Tibial nerve (tissue), 4 donors: ENCODE data around the gene ANKRD1. TPM values are rescaled to one million over a fixed set of nuclear protein-coding genes. Genes with fewer than 3 reads are reported as not detected.

Source experiments
- DNase-seq, 2 donors: peaks; one replicate each; pipeline ENCODE4 v3.0.0-alpha.2; 2019; ENCODE audit warnings: low spot score in 2 of 2
- H3K27ac ChIP-seq, 4 donors: fragments of 200-600 bp; sonication (generic) in 3 of 4; one replicate each; pipeline ENCODE4 v1.5.1; 2017 to 2019; ENCODE audit warnings: mild to moderate bottlenecking in 1 of 4
- H3K27me3 ChIP-seq, 2 donors: fragments of 200-600 bp; sonication (generic) in 1 of 2; one replicate each; pipeline versions ENCODE4 v1.5.1 to v1.6.0; 2017 to 2019
- H3K36me3 ChIP-seq, 3 donors: fragments of 200-600 bp; sonication (generic); one replicate each; pipeline ENCODE4 v1.5.1; 2018 to 2019
- H3K4me1 ChIP-seq, 4 donors: fragments of 200-600 bp; sonication (generic) in 3 of 4; one replicate each; pipeline ENCODE4 v1.5.1; 2017 to 2019
- H3K4me3 ChIP-seq, 4 donors: fragments of 200-600 bp; sonication (generic) in 3 of 4; one replicate each; pipeline ENCODE4 v1.5.1; 2017 to 2019; ENCODE audit warnings: mild to moderate bottlenecking in 1 of 4, moderate library complexity in 1 of 4
- H3K9me3 ChIP-seq, 4 donors: fragments of 200-600 bp; sonication (generic) in 3 of 4; one replicate each; pipeline ENCODE4 v1.5.1; 2017 to 2019
- CTCF ChIP-seq, 5 experiments: fragments of 200-600 bp in 3 of 5; fragments of 450-650 bp in 2 of 5; sonication (generic) in 3 of 5; IDR thresholded peaks; one replicate each; pipeline ENCODE4 v1.5.1; 2016 to 2019; ENCODE audit warnings: antibody characterized with exemption in 5 of 5, mild to moderate bottlenecking in 3 of 5, moderate library complexity in 2 of 5
- EP300 ChIP-seq, 2 donors: sonication (generic); formaldehyde crosslinking; IDR thresholded peaks; one replicate each; pipeline ENCODE4 v1.6.1; 2017; ENCODE audit warnings: antibody characterized with exemption in 2 of 2, mild to moderate bottlenecking in 1 of 2
- POLR2A ChIP-seq, 2 donors: fragments of 450-650 bp; IDR thresholded peaks; one replicate each; pipeline ENCODE4 v1.6.1; 2017; ENCODE audit warnings: antibody characterized with exemption in 2 of 2, mild to moderate bottlenecking in 2 of 2, moderate library complexity in 2 of 2
- WGBS, 2 donors: methylation state at CpG; one replicate each; pipeline ENCODE4 v1.1.5; 2018; 5-methylcytosine and 5-hydroxymethylcytosine counted together
- total RNA-seq, 4 donors: library from RNA; depleted of rRNA; stranded (reverse); fragments of >200 nt; gene quantifications; one replicate each; pipeline ENCODE4 v1.1.0, GENCODE V29; 2016

The ANKRD1 gene
- total RNA-seq, 4 donors from 2014 or later, result not detected

- no peaks in the 10 kb centered on the region for H3K27me3 ChIP-seq
- TF ChIP-seq EP300 (IDR thresholded peaks at IDR 0.05) (no peak), CTCF (IDR thresholded peaks at IDR 0.05) (no peak), POLR2A (IDR thresholded peaks at IDR 0.05) (no peak)
Observed at GRCh38 chr10:90927293-90927692, 6.4 kb upstream of the ANKRD1 start.

GRCh38 chr10:90925079-90926029 lies 4.5 kb upstream of the ANKRD1 start:
- Histone ChIP-seq H3K4me3 (no peak overlapping the region), H3K9me3 (no peaks in the 10 kb centered on the region), H3K27ac (no peak overlapping the region), H3K27me3 (no peaks in the 10 kb centered on the region), H3K4me1 (peaks cover 0 to 14% (median 0%) of the 10 kb centered on the region in 4 donors), H3K36me3 (no peaks in the 10 kb centered on the region)
- DNase-seq, result no peak
- WGBS, 2 donors, result 68 to 76% methylated on average over 5 of the region's 5 CpGs
- TF ChIP-seq POLR2A (IDR thresholded peaks at IDR 0.05) (no peak), CTCF (IDR thresholded peaks at IDR 0.05) (no peak), EP300 (IDR thresholded peaks at IDR 0.05) (no peak)

More at GRCh38 chr10:90927293-90927692, 6.4 kb upstream of the ANKRD1 start:
- Histone ChIP-seq H3K27ac (no peak overlapping the region), H3K4me3 (no peak overlapping the region), H3K9me3 (no peaks in the 10 kb centered on the region), H3K4me1 (peaks cover 0 to 27% (median 0%) of the 10 kb centered on the region in 4 donors), H3K36me3 (no peaks in the 10 kb centered on the region)
- no peak for DNase-seq
- WGBS, 2 donors, result 81 to 94% methylated on average over 2 of the region's 2 CpGs

GRCh38 chr10:90924552-90924951 lies 3.7 kb upstream of the ANKRD1 start:
- 79 to 88% methylated on average over 3 of the region's 3 CpGs for WGBS, 2 donors
- no peak overlapping the region for H3K4me3 ChIP-seq
- no peak overlapping the region for H3K27ac ChIP-seq

GRCh38 chr10:90923111-90923731 lies 2.3 kb upstream of the ANKRD1 start:
- no peak for DNase-seq
- Histone ChIP-seq H3K9me3 (no peaks in the 10 kb centered on the region), H3K4me1 (no peaks in the 10 kb centered on the region), H3K36me3 (no peaks in the 10 kb centered on the region), H3K27ac (no peak overlapping the region), H3K27me3 (no peaks in the 10 kb centered on the region), H3K4me3 (no peak overlapping the region)
- WGBS, 2 donors, result 53 to 64% methylated on average over 2 of the region's 2 CpGs
- no peak for TF ChIP-seq POLR2A (IDR thresholded peaks at IDR 0.05)

More at GRCh38 chr10:90924552-90924951, 3.7 kb upstream of the ANKRD1 start:
- Histone ChIP-seq H3K36me3 (no peaks in the 10 kb centered on the region), H3K9me3 (no peaks in the 10 kb centered on the region), H3K27me3 (no peaks in the 10 kb centered on the region), H3K4me1 (peaks cover 0 to 6% (median 0%) of the 10 kb centered on the region in 4 donors)
- no peak for DNase-seq
- TF ChIP-seq POLR2A (IDR thresholded peaks at IDR 0.05), result no peak
- TF ChIP-seq CTCF (IDR thresholded peaks at IDR 0.05), result no peak
- TF ChIP-seq EP300 (IDR thresholded peaks at IDR 0.05), result no peak

- 74 to 76% methylated on average over 3 of the region's 3 CpGs for WGBS, 2 donors
- Histone ChIP-seq H3K9me3 (no peaks in the 10 kb centered on the region), H3K36me3 (no peaks in the 10 kb centered on the region), H3K27me3 (no peaks in the 10 kb centered on the region), H3K4me3 (no peak overlapping the region), H3K4me1 (no peaks in the 10 kb centered on the region), H3K27ac (no peak overlapping the region)
- DNase-seq, result no peak
- no peak for TF ChIP-seq EP300 (IDR thresholded peaks at IDR 0.05)
- TF ChIP-seq CTCF (IDR thresholded peaks at IDR 0.05), result no peak
- TF ChIP-seq POLR2A (IDR thresholded peaks at IDR 0.05), result no peak
Observed at GRCh38 chr10:90921906-90922305, 1.0 kb upstream of the ANKRD1 start.
